IPS-18a (cell line): ENCODE measurements around the gene KBTBD12.
"Not testable (repeated sequence)": the region's sequence is repeated elsewhere in the genome, so short reads cannot be mapped to it uniquely, and the experiment has no call there.

Source experiments
- H3K27ac ChIP-seq: one replicate; pipeline ENCODE4 v1.5.1; 2013; ENCODE audit warnings: low read length
- H3K27me3 ChIP-seq: one replicate; pipeline ENCODE4 v1.6.1; 2013; ENCODE audit warnings: mild to moderate bottlenecking, low read length; ENCODE audit not compliant: control insufficient read depth, insufficient read depth
- H3K36me3 ChIP-seq: one replicate; pipeline ENCODE4 v1.6.1; 2013; ENCODE audit warnings: low read depth, low read length; ENCODE audit not compliant: control insufficient read depth
- H3K4me1 ChIP-seq: one replicate; pipeline ENCODE4 v1.6.1; 2013; ENCODE audit warnings: low read depth, low read length; ENCODE audit not compliant: control insufficient read depth
- H3K4me3 ChIP-seq: one replicate; pipeline ENCODE4 v1.5.1; 2013; ENCODE audit warnings: low read length
- H3K9ac ChIP-seq: one replicate; pipeline ENCODE4 v1.6.1; 2013; ENCODE audit warnings: mild to moderate bottlenecking, low read length, moderate library complexity
- H3K9me3 ChIP-seq: one replicate; pipeline ENCODE4 v1.6.1; 2013; ENCODE audit warnings: low read depth, low read length; ENCODE audit not compliant: control insufficient read depth

The KBTBD12 gene

DNA sequence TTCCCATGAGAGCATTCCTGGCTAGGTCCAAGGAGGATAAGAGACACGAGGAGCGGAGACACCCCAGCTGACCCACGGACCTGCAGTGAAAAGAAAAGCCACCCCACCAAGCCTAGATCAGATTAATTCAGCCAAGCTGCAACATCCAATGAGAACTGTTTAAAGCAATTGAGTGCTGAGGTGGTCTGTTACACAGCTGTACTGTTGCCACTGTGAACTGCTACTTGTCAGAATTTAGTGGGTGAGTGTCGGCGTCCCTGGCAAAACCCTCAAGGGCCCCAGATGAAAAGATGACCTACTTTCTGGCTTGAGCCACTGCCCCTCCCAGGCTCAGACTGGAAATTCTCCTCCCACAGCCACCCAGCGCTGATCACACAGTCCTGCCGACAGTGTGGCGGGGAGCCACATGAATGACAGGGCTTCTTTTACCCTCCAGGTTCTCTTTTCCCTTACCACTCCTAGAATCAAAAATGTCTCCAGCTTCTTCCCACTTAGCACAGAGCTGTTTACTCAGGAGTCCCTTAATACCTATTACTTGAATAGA, 26.4 kb upstream of the KBTBD12 start:
- H3K36me3 ChIP-seq, result no peaks in the 10 kb centered on the region
- no peak overlapping the region for H3K4me3 ChIP-seq
- no peak overlapping the region for H3K9ac ChIP-seq
- no peaks in the 10 kb centered on the region for H3K4me1 ChIP-seq
- no peak overlapping the region for H3K27ac ChIP-seq
- H3K9me3 ChIP-seq, result no peaks in the 10 kb centered on the region
- H3K27me3 ChIP-seq, result no peaks in the 10 kb centered on the region

DNA sequence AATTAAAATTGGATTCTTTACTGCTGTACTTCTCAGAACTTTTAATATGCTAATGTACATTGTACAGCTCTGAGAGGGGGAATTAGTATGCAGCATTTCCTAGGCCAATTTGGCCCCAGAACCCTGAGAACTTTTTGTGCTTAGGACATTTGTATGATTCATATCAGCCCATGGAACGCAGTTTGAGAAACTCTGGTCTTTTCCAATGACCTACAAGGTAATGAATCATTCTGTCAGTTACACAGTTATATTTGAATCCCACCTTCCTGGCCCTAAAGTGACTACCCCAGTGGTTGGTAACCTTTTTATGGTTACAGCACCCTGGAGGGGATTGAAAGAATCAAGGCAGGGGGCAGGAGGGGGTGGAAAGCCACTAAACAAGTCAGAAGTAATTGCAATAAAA, 25.6 kb upstream of the KBTBD12 start:
- H3K27me3 ChIP-seq, result no peaks in the 10 kb centered on the region

DNA sequence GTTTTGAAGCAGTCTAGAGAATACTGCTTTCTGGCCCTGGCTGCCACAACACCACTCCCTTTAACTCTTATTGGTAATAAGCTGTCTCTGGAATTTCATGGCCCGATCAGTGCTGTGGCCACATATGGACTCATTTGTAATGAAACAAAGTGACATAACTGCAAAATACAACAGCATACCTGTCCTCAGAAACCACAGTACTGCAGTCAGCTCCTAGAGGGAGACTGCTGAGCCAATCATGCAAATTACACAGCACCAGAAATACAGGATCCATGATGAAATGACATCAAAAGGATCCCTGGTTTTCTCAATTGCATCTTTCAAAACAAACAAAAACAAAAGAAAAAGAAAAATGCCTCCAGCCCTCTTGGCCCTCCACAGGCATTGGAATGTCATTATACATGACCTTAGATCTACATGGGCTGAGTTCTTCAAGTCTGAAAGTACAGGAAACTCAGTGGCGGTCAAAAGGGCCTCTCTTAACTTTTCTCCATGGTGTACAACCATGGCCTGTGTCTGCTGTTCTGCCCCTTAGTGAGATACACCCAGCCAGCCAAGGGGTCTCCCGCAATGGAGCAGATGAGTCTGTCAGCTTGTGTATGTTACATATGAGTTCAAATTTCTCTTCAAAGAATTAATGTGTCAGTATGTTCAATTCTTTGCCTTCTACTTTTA, 24.9 kb upstream of the KBTBD12 start:
- H3K9me3 ChIP-seq, result no peaks in the 10 kb centered on the region
- H3K4me1 ChIP-seq, result no peaks in the 10 kb centered on the region
- H3K27ac ChIP-seq, result no peak overlapping the region
- no peaks in the 10 kb centered on the region for H3K27me3 ChIP-seq
- H3K9ac ChIP-seq, result no peak overlapping the region
- H3K4me3 ChIP-seq, result no peak overlapping the region
- no peaks in the 10 kb centered on the region for H3K36me3 ChIP-seq

More for the DNA sequence above, 25.6 kb upstream of the KBTBD12 start:
- Histone ChIP-seq H3K36me3 (no peaks in the 10 kb centered on the region), H3K4me1 (no peaks in the 10 kb centered on the region), H3K9me3 (no peaks in the 10 kb centered on the region), H3K4me3 (no peak overlapping the region), H3K9ac (no peak overlapping the region), H3K27ac (no peak overlapping the region)

DNA sequence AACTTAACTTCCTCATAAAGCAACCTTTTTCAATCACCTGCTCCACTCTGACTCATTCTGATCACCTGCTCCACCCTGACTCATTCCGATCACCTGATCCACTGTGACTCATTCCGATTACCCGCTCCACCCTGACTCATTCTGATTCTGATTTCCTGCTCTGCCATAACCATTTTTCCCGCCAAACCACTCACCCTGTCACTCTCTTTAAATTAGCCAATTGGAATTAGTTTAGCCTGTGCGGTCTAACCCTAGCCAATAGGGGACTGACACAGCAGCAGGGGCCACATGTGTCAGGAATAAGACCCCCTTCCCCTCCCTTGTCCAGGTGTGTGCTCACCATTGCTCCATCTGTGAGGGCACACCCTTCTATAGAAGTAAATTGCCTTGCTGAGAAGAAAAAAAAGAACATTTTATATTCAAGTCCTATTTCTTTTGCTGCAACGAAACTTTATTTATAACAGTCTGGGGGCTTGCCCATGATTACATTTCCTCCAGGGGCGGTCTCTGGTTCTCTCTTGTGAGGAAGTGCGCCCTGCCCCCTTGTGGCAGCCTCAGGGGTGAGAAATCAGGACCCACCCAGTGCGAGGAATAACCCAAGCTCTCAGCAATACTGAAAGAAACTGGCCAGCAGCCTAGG, 24.3 kb upstream of the KBTBD12 start:
- not testable (repeated sequence) for H3K9ac ChIP-seq, H3K9me3 ChIP-seq, H3K4me1 ChIP-seq, H3K27ac ChIP-seq, H3K36me3 ChIP-seq, H3K27me3 ChIP-seq, H3K4me3 ChIP-seq

GRCh38 chr3:127894481-127894880, 20.6 kb upstream of the KBTBD12 start:
- H3K4me3 ChIP-seq, result no peak overlapping the region
- no peak overlapping the region for H3K9ac ChIP-seq
- no peaks in the 10 kb centered on the region for H3K27me3 ChIP-seq
- no peaks in the 10 kb centered on the region for H3K4me1 ChIP-seq
- no peak overlapping the region for H3K27ac ChIP-seq
- H3K36me3 ChIP-seq, result no peaks in the 10 kb centered on the region
- no peaks in the 10 kb centered on the region for H3K9me3 ChIP-seq

DNA sequence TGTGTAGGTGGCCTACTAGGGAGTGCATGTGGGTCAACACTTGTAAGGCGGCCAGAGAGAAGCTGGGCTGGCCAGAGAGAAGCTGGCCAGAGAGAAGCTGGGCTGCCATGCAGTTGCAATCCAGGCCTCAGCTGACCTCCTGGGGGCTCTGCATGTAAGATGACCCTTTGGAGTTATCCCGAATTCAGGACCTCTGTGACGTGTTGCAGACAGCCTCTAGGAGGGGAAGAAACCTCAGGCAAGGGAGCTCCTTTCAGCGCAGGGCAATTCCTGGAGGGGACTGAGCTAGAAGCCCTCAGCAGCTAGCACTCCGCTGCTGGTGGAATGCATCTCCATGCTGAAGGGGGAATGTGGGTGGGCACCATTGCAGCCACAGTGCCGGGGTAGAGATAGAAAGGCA, 15.8 kb upstream of the KBTBD12 start:
- Histone ChIP-seq H3K27me3 (no peaks in the 10 kb centered on the region), H3K27ac (no peak overlapping the region), H3K4me3 (no peak overlapping the region), H3K9me3 (no peaks in the 10 kb centered on the region), H3K9ac (no peak overlapping the region), H3K36me3 (no peaks in the 10 kb centered on the region), H3K4me1 (no peaks in the 10 kb centered on the region)

DNA sequence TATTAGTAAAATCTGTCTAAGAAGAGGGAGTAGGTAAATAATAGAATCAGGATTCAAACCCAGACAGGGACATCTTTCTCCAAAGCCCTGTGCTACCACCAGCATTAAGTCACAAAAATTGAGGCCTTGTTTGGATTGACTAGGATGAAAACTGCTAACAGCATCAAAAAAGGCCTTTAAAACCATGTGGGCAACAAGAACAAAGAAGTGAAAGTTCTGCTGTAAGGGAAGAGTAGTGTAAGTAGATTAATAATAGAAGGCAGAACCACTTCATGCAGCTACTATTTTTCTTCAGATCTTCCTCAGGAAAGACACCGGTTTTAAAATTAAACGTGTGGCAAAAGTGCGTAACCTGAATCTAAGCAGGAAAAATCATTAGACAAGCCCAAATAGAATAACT, 15.3 kb upstream of the KBTBD12 start:
- H3K27me3 ChIP-seq, result no peaks in the 10 kb centered on the region
- H3K4me1 ChIP-seq, result no peaks in the 10 kb centered on the region
- H3K27ac ChIP-seq, result no peak overlapping the region
- H3K9me3 ChIP-seq, result no peaks in the 10 kb centered on the region
- no peaks in the 10 kb centered on the region for H3K36me3 ChIP-seq
- no peak overlapping the region for H3K4me3 ChIP-seq
- no peak overlapping the region for H3K9ac ChIP-seq

GRCh38 chr3:127900536-127900935, 14.5 kb upstream of the KBTBD12 start:
- Histone ChIP-seq H3K27me3 (no peaks in the 10 kb centered on the region), H3K27ac (no peak overlapping the region), H3K9ac (no peak overlapping the region), H3K9me3 (no peaks in the 10 kb centered on the region), H3K4me3 (no peak overlapping the region), H3K36me3 (no peaks in the 10 kb centered on the region), H3K4me1 (no peaks in the 10 kb centered on the region)

- H3K4me3 ChIP-seq, result no peak overlapping the region
- no peak overlapping the region for H3K27ac ChIP-seq
- H3K27me3 ChIP-seq, result no peaks in the 10 kb centered on the region
- H3K4me1 ChIP-seq, result no peaks in the 10 kb centered on the region
- no peaks in the 10 kb centered on the region for H3K9me3 ChIP-seq
- no peak overlapping the region for H3K9ac ChIP-seq
- no peaks in the 10 kb centered on the region for H3K36me3 ChIP-seq
Measured at GRCh38 chr3:127902486-127902885, 12.5 kb upstream of the KBTBD12 start.

DNA sequence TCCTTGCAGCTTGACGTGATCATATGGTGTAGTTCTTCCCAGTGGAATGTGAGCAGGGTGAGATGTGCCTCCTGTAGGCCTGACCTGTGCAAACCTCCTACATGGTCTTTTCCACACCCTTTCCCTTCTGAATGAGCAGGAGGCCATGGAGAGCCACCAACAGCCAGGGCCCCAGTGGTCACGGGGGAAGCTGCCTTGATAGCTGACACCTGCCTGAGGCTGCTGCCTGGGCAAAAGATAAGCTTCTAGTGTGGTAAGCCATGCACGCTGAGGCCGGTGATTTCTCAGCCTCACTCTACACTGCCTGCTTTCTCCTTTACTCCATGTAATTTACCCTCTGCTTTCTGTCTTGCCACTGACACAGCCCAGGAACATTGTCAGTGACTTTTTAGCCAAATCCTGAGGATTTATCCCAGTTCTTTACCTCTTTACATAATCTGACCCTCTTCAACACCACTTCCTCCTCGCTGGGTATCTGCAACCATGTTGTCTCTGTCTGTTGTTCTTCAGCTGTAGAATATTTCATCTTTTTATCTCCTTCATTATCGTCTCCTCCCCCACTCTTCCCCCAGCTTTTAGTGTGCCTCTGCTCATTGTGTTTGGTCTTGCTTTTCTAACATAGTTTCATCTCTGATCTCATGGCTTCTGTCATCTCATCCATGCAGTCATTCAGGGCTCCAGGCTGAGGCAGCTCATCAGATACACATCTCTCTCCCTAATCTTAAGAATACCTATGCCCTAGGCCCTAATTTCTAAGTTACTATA, 11.2 kb upstream of the KBTBD12 start:
- Histone ChIP-seq H3K36me3 (no peaks in the 10 kb centered on the region), H3K27ac (no peak overlapping the region), H3K9me3 (no peaks in the 10 kb centered on the region), H3K27me3 (no peaks in the 10 kb centered on the region), H3K4me3 (no peak overlapping the region), H3K9ac (no peak overlapping the region), H3K4me1 (no peaks in the 10 kb centered on the region)

GRCh38 chr3:127905556-127905955, 9.5 kb upstream of the KBTBD12 start:
- Histone ChIP-seq H3K9me3 (no peaks in the 10 kb centered on the region), H3K9ac (no peak overlapping the region), H3K36me3 (no peaks in the 10 kb centered on the region), H3K27ac (no peak overlapping the region), H3K27me3 (no peaks in the 10 kb centered on the region), H3K4me3 (no peak overlapping the region), H3K4me1 (no peaks in the 10 kb centered on the region)
